Testis (tissue), 3 donors: ENCODE measurements around the gene FUNDC2. TPM values are rescaled to one million over a fixed set of nuclear protein-coding genes. Genes with fewer than 3 reads are reported as not detected.
"Not testable (repeated sequence)": the region's sequence is repeated elsewhere in the genome, so short reads cannot be mapped to it uniquely, and the experiment has no call there.

ENCODE experiments used
- DNase-seq: peaks from one replicate; pipeline ENCODE4 v3.0.0-alpha.2; 2019
- H3K27ac ChIP-seq, 2 donors: fragments of 200-600 bp; sonication (generic); one replicate each; pipeline ENCODE4 v1.5.1; 2019
- H3K27me3 ChIP-seq: fragments of 200-600 bp; sonication (generic); one replicate; pipeline ENCODE4 v1.5.1; 2019
- H3K36me3 ChIP-seq: fragments of 200-600 bp; sonication (generic); one replicate; pipeline ENCODE4 v1.5.1; 2017; ENCODE audit warnings: low read depth; ENCODE audit errors: missing control alignments
- H3K4me1 ChIP-seq: fragments of 200-600 bp; sonication (generic); one replicate; pipeline ENCODE4 v1.5.1; 2019
- H3K4me3 ChIP-seq, 2 donors: fragments of 200-600 bp; sonication (generic); one replicate each; pipeline ENCODE4 v1.5.1; 2017 to 2019
- H3K9me3 ChIP-seq: fragments of 200-600 bp; sonication (generic); one replicate; pipeline ENCODE4 v1.5.1; 2017
- CTCF ChIP-seq, 3 experiments: fragments of 450-650 bp in 2 of 3; fragments of 200-600 bp in 1 of 3; sonication (generic) in 1 of 3; IDR thresholded peaks; one replicate each; pipeline ENCODE4 v1.5.1; 2016 to 2019; ENCODE audit warnings: antibody characterized with exemption in 3 of 3, mild to moderate bottlenecking in 2 of 3, moderate library complexity in 1 of 3
- POLR2A ChIP-seq: fragments of 450-650 bp; IDR thresholded peaks from one replicate; pipeline ENCODE4 v1.6.1; 2017; ENCODE audit warnings: antibody characterized with exemption, mild to moderate bottlenecking, moderate library complexity
- WGBS, 2 donors: methylation state at CpG; one replicate each; pipeline ENCODE4 v1.1.5; 2018; 5-methylcytosine and 5-hydroxymethylcytosine counted together
- intact Hi-C: fragments of 100-400 bp; cut with DNase I; formaldehyde crosslinking; loops from one replicate; pipeline ENCODE4 v1.15.1; 2023; ENCODE audit warnings: low total_unique reads
- polyA plus RNA-seq: library from polyadenylated mRNA; stranded (reverse); fragments of 350-450 nt; fragmentation: Illumina TruSeq; extraction: RNeasy Lipid Tissue Mini Kit (QIAGEN cat#74804); gene quantifications from one replicate; pipeline ENCODE4 v1.2.3, GENCODE V29; 2014; ENCODE audit warnings: low read depth, low replicate concordance; ENCODE audit not compliant: insufficient read depth
- total RNA-seq, 2 donors: library from RNA; depleted of rRNA; stranded (reverse); fragments of >200 nt; gene quantifications; one replicate each; pipeline ENCODE4 v1.2.3, GENCODE V29; 2016

The FUNDC2 gene
- total and polyA plus RNA-seq, 3 donors from 2014 or later: 65.0 to 104 (median 71.7) TPM

DNA sequence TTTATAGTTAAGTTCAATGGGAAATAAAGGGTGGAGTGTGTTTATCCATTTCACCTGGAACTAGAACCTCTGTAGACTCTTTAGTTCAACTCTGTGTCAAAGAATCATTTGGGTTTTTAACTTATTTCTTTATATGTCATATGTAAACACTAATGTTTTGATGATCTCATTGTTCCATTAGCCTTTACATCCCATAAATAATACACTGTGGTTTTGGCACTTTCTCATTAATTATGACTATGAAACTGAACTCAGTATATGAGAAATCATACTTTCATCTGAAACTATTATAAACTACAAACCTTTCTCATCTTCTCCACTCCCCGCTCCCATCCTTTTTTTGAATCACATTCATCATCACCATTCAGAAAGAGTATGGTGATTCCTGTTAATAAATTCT is 35.2 kb upstream of the FUNDC2 start:
- Histone ChIP-seq H3K36me3 (no peaks in the 10 kb centered on the region), H3K4me1 (no peaks in the 10 kb centered on the region), H3K27ac (no peak overlapping the region), H3K4me3 (no peak overlapping the region), H3K27me3 (no peaks in the 10 kb centered on the region), H3K9me3 (no peaks in the 10 kb centered on the region)
- DNase-seq: no peak
- TF ChIP-seq POLR2A: no peak
- no peak for TF ChIP-seq CTCF (IDR thresholded peaks at IDR 0.05)
- 92 to 100% methylated on average over 1 of the region's 1 CpG for WGBS, 2 donors
- intact Hi-C loops: no loop called here

GRCh38 chrX:154998204-154998880 is 28.3 kb upstream of the FUNDC2 start:
- no peak for DNase-seq
- Histone ChIP-seq H3K9me3 (no peaks in the 10 kb centered on the region), H3K36me3 (no peaks in the 10 kb centered on the region), H3K4me1 (no peaks in the 10 kb centered on the region), H3K4me3 (no peak overlapping the region), H3K27me3 (no peaks in the 10 kb centered on the region), H3K27ac (no peak overlapping the region)
- intact Hi-C loops: no loop called here
- 88 to 92% methylated on average over 1 of the region's 1 CpG for WGBS, 2 donors
- TF ChIP-seq POLR2A (no peak), CTCF (IDR thresholded peaks at IDR 0.05) (no peak)

DNA sequence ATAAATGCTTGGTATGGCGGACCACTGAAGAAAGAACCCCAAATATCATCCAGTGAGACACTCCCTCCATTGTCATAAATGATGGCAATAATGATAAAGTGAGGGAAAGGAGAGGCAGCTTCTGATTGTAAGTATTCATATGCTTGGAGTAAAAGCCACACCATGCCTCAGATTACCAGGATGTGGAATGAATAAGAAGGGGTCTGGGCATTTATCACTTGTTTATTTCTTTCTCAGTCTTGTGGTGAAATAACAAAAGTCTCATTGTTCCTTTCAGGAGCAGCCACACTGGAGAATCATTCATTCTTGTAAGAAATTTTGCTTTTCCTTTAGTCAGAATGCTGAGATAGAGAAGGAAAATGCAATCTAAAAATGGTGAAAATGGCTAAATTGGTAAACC is 25.8 kb upstream of the FUNDC2 start:
- no peak for DNase-seq
- intact Hi-C loops: no loop called here
- Histone ChIP-seq H3K9me3 (no peaks in the 10 kb centered on the region), H3K27ac (no peak overlapping the region), H3K27me3 (no peaks in the 10 kb centered on the region), H3K4me3 (no peak overlapping the region), H3K36me3 (no peaks in the 10 kb centered on the region), H3K4me1 (no peaks in the 10 kb centered on the region)
- no peak for TF ChIP-seq POLR2A
- no peak for TF ChIP-seq CTCF (IDR thresholded peaks at IDR 0.05)
- WGBS, 2 donors: 90 to 100% methylated on average over 1 of the region's 1 CpG

- Histone ChIP-seq H3K4me1 (no peaks in the 10 kb centered on the region), H3K9me3 (no peaks in the 10 kb centered on the region), H3K27ac (no peak overlapping the region), H3K36me3 (no peaks in the 10 kb centered on the region), H3K27me3 (no peaks in the 10 kb centered on the region), H3K4me3 (no peak overlapping the region)
- TF ChIP-seq POLR2A: no peak
- no peak for TF ChIP-seq CTCF (IDR thresholded peaks at IDR 0.05)
- DNase-seq: no peak
- intact Hi-C loops: no loop called here
- 92 to 94% methylated on average over 4 of the region's 4 CpGs for WGBS, 2 donors
Observed at GRCh38 chrX:155001873-155002272, 24.8 kb upstream of the FUNDC2 start.

DNA sequence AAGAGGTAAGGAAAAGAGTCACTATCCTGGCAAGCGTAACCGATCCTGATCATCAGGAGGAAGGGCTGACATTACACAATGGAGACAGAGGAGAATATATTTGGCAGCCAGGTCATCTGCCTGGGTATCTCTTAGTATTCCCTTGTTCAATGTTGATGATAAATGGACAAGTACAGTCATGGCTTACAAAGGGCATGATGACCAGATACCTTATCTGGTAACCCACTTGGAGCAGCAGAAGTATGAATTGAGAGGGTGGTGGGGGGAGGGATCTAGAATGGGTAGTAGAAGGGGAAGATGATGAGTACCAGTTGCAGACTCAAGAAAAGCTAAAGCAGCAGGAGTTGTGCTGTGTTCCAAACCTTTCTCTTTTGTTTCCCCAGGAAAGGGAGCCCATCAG is 21.5 kb upstream of the FUNDC2 start:
- intact Hi-C loops: no loop called here

GRCh38 chrX:155006379-155006778 is 20.3 kb upstream of the FUNDC2 start:
- H3K4me3 ChIP-seq, H3K27me3 ChIP-seq, H3K9me3 ChIP-seq, intact Hi-C loops, DNase-seq, H3K27ac ChIP-seq, H3K36me3 ChIP-seq: not testable (repeated sequence)
- H3K4me1 ChIP-seq: peaks cover 14% of the 10 kb centered on the region
- no CpG with 5 or more reads among the region's 10 CpGs for WGBS, 2 donors

More for the DNA sequence above, 21.5 kb upstream of the FUNDC2 start:
- 89 to 100% methylated on average over 2 of the region's 2 CpGs for WGBS, 2 donors
- H3K36me3 ChIP-seq: no peaks in the 10 kb centered on the region
- TF ChIP-seq POLR2A (no peak), CTCF (IDR thresholded peaks at IDR 0.05) (no peak)
- H3K27me3 ChIP-seq: no peaks in the 10 kb centered on the region
- H3K9me3 ChIP-seq: no peaks in the 10 kb centered on the region
- peaks cover 14% of the 10 kb centered on the region for H3K4me1 ChIP-seq
- no peak overlapping the region for H3K4me3 ChIP-seq
- DNase-seq: no peak
- H3K27ac ChIP-seq: peak overlapping the region in 1 of 2 donors; percentile 30

DNA sequence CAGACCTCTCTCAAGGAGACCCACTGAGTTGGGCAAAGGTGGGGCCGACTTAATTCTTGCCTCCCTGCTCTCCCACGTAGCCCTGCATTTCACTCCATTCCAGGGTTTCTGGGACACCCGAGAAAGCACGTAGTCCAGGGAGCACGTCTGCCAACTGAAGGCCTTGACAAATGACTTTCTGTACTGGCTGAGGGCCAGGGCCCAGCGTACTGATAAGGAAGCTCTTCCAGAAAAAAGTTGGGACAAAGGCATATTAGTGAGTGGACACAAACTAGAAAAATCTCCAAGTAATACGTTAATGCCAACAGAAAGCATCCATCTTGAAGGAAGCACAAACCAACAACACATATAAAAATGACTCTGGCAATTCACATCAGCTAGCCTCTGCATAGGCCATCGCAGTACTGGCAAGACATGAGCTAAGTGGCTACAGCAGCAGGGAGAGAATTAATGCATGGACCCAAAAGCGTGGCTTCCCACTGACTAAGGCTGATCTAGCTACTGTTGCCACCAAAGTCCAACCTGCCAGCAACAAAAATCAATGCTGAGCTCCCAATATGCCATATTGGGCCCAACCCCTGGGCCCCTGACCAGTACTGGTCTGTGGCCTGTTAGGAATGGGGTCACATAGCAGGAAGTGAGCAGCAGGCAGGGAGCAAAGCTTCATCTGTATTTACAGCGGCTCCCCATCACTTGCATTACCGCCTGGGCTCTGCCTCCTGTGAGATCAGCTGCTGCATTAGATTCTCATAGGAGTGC is 19.6 kb upstream of the FUNDC2 start:
- WGBS, 2 donors: 39 to 63% methylated on average over 5 to 9 of the region's 11 CpGs
- DNase-seq, intact Hi-C loops, H3K9me3 ChIP-seq, H3K4me3 ChIP-seq, H3K27me3 ChIP-seq, H3K36me3 ChIP-seq: not testable (repeated sequence)
- peak overlapping the region; percentile 31 to 68 for H3K27ac ChIP-seq
- H3K4me1 ChIP-seq: peaks cover 14% of the 10 kb centered on the region
